ENCODE results near the gene PPFIA2.

The PPFIA2 gene

DNA sequence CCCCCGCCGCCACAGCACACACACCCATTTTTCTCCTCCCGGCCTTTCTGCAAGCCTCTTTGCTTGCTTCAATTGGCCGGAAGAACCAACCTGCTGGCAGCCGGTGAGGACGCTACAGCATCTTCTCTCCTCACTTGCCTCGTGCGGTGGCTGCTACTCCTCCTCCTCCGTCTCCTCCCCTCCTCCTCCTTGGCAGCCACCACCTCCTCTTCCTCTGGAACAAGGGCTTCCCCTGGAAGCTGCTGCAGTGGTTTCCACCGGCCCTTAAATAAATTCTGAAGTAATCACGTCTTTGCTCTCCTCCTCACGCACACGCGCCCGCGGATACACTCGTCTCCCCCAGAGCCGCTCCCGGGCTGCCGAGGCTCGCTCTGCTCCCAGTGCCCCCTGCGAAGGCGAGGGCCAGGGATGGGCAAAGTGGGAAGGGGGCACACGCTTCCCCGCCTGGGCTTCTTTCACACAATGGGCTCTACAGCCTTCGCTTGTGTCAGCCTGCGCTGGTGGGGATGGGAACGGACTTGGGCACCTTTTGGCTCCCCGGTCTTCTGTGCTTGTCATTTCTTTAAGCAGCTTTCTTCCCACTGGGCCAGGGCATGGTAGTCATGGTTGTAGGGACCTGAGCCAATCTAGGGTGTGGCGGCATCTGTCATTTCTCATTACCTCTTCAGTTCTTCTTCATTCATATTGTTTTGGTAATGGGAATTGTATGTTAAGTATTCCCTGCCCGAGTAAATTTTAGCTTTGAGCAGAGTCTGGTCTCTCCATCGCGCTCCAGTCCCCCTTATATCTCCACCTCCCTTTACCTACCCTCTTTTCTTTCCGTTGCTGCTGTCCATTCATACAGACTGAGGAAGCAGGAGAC, at the start of gene PPFIA2:
Gene PPFIA2 (minus strand): TSS at position 161 of the 862 bp plus-strand sequence.
- in situ Hi-C loops (cut with HindIII; ENCODE audit: low sequenced_read_pairs), result no loop called here

DNA sequence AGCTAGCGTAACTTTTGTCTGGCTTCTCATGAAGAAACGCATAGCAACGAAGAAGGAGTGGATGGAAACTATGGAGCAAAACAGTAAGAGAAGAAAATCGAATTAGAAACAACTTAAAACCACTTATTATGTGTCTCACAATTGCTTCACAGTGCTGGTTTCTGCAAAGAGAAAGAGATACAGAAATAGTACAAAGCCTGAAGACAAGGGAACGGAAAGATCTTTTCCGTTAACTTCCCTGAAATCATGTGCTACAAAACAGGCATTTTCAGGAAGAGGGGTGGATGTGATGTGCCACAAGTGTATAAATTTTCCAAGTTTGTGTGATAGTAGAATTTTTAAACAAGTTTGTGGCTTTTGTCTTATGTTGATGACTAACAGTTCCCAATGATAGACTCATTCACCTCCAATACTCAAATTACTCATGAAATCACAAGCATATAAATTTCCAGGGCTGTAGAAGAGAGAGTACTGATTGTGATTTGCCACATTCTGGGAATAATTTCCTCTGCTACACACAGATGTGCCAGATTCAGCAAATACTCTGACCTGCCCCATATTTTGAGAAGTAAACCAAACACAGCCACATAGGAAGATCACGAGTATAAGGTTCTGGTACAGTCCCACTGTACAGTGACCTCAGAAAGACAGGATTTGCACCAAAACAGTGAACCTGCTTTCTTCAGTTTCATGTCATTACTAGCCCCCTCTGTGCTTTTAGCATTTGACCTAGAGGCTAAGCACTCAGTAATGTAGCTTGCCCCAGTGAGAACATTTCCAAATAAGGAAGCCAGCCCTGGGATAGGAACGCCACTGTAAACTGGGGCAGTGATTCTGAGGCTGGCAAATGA, 41.4 kb upstream of the PPFIA2 start:
- in situ Hi-C loops (cut with HindIII; ENCODE audit: low sequenced_read_pairs), result no loop called here

DNA sequence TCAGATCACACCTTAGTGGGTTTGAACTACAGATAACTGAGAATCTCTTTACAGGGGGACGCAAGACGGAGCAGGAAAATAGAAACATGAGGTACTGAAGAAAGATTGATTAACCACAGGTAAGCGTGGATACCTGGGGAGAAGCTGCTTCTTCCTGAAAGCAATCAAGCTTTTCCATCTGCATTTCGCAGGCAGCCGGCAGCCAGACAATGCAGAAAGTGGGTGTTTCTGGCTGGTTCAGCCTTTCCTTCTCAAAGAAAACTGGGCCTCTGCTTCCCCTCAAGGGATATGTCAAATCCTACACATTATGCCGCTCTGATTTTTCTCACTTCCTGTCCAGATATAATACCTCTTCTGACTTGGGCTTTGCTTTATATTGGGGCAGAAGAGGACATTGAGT, 39.1 kb upstream of the PPFIA2 start:
- in situ Hi-C loops (cut with HindIII; ENCODE audit: low sequenced_read_pairs), result no loop called here

DNA sequence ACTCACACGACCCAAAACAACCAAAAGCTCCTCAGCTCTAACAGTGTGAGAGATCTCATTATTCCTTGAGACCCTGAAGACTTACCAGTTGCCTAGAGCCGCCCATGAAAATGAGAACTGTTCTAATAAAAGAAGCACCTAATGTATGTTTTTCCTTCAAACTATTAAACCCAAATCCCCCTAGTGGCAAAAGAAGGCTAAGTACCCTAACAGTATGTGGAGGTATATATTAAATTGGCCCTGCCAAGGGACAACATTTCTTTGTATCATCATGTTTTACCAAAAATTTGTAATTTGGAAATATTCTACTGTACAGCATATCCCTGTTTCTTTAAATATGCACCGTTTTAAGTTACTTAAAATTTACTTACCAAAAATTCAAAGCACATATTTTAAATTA, 38.0 kb upstream of the PPFIA2 start:
- in situ Hi-C loops (cut with HindIII; ENCODE audit: low sequenced_read_pairs), result no loop called here

DNA sequence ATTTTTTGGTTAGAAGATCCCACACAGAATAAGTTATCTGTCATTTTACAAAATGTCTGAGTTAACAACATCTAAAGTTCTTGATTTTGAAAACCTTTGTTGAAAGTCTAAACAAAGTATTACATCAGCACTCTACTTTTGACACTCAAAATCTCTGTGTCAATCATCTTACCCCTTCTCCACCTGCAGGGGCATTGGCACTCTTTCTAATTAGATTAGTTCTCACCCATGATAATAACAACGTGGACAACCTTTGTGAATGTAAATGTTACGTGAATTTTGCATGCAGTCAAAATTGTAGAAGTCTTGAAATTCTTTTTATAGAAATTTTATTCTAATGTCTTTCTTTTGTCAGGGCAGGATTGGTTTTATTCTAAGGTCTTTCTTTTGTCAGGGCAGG, 33.5 kb upstream of the PPFIA2 start:
- in situ Hi-C loops (cut with HindIII; ENCODE audit: low sequenced_read_pairs), result no loop called here

DNA sequence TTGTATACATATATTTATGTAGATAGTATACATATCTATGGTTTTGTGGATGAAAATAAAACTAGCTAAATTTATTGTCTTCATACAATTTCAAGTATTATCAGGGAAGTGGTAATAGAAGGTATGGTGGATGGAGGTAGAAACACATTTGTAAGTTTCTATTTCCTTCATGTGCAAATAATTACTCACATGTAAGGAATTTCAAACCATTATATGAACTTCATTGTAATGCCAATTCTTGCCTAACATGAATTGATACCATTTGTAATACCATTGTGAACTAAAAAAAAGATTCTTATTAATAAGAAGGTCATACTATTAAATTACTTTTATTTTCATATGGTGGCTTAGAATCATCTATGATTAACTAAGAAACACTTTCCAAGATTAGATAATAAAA, 20.1 kb upstream of the PPFIA2 start:
- in situ Hi-C loops (cut with HindIII; ENCODE audit: low sequenced_read_pairs), result no loop called here

DNA sequence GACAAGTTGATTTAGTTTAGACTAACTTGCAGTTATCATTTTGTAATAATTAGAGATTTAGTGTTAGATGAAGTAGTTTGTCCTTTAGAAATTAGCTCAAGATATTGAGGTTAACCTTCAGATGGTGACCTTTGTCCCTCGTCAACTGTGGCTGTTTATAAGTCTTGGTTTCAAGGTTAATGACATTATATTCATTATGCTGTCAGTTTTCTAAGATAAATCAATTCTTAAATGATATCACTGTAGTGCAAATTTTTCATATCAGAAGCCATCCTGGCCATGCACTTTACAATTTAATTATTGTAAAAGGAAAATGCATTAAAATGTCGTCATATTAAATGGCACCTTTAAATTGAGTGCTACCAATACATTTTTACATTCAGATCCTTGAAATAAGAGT, 19.6 kb upstream of the PPFIA2 start:
- in situ Hi-C loops (cut with HindIII; ENCODE audit: low sequenced_read_pairs), result no loop called here

DNA sequence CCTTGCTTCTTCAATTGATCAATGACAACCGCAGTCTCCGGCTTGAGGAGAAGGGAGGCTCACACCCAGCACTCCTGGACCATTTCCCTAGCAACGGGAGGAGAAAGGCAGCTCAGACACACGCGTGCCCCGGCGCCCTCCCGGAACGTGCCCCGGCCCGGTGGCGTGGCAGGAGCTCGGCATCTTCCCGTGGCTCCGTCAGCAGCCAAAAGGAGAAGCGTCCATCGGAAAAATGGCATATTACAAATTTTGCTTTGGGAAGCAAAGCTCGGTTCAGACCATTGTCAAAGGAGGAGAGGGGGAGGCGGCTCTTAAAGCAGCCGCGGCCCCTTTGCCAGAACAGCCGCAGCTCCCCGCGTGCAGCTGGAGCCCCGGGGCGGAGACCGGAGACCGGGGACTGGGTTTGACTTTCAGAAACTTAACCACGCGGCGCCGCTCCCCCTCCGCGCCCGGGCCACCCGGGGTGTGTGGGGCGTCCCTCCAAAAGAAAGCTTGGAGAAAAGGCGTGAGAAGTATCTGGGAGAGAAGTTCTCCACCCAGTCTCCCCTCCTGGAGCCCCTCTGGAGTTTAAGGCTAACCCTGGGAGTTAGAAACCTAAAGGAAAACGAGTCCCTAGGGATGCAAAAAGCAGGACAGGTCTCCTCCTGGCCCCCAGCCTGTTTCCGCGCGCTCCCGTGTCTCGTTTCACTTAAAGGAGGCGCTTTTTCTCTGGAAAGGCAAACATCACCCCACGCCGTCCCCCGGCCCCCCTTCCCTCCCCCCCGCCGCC, 545 bp downstream of the PPFIA2 start:
- in situ Hi-C loops (cut with HindIII; ENCODE audit: low sequenced_read_pairs), result no loop called here

DNA sequence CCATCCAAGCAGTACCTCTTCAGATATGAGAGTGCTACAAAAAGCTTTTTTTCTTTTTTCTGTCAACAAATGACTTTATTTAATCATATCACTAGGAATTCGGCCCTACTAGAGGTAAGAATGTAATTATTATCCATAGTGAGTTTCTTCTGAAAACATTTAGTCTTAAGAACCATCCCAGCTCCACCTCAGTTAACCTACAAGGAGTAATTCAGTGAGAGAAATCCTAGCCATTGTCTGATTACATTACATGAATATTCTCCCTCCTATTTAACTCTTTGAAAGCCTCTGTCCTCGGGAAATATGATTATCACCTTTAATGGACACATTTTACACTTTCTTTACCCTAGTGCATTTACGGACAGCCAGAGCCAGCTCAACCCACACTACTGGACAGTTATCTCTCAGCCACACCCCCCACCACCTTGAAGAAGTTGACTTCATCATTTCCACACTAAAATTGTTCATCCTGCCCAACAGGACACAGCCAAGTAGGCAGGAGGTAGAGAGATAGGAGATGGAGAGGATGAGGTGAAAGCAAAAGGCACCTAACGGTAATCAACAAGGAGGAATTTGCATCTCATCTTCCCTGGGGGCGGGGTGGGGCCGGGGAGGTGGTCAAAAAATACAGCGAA, 1.3 kb downstream of the PPFIA2 start:
- in situ Hi-C loops (cut with HindIII; ENCODE audit: low sequenced_read_pairs), result no loop called here

DNA sequence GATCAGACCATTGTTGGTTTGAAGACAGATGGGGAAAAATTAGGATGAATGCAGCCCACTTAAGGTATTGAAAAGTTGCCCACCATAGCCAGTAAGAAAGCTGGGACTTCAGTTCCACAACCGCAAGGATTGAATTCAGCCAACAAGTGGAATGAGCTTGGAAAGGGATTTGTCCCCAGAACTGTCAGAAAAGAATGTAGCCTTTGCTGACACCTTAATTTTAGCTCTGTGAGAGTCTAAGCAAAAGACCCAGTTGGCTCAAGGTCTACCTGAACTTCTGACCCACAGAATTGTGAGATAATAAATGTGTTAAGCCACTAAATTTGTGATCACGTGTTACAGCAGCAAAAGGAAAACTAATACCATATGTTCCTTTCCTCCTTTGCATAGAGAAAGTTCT, 29.4 kb downstream of the PPFIA2 start:
- in situ Hi-C loops (cut with HindIII; ENCODE audit: low sequenced_read_pairs), result no loop called here

DNA sequence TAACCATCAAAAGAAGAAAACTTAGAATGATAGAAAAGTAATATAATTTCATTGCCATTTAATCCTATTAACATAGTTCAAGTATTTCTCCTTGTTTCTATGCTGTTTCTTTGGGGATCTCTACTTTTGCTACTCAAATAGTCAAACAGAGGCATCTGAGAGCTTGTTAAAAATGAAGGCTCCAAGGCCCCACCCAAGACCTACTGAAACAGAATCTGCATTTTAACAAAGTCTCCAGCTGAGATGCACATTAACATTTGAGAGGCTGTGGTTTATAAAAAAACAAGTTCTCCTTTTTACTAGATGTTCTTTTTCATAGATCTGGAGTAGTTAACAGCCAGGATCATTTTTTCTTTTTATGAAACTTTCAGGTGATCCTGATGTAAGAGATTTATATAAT, 31.8 kb downstream of the PPFIA2 start:
- in situ Hi-C loops (cut with HindIII; ENCODE audit: low sequenced_read_pairs), result no loop called here

DNA sequence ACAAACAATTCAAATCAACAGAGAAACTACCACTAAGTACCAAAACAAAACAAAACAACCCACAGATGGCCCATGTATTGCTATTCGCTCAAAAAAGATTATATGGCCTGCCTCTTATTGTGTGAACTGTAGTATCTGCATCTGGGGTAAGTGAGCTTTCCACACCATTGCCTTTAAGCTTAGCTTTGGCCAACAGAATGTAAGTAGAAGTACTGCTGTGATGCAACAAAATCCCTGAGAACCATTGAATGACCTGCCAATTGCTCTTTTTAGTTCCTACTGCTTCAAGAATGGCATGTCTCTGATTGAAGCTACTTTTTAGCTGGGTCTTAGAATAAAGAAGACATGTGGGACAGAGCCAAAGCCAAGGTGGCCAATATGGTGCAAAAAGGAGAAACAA, 32.5 kb downstream of the PPFIA2 start:
- in situ Hi-C loops (cut with HindIII; ENCODE audit: low sequenced_read_pairs), result no loop called here

DNA sequence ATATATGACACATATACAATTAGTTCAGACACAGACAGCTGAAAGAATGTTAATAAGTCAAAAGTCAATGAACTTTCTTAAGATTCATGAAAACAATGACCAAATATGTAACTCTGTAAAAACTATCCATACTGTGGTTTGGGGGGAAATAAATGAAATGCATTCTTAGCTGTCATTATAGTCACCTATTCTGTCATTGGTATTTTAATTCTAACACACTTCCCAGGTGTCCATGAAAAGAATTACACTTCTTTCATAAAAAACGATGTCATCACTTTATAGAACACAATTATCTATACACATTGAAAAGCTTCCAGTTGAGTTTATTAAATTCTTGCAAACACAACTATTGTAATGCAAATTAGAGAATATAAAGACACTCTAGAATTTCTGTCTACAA, 35.8 kb downstream of the PPFIA2 start:
- in situ Hi-C loops (cut with HindIII; ENCODE audit: low sequenced_read_pairs), result no loop called here

DNA sequence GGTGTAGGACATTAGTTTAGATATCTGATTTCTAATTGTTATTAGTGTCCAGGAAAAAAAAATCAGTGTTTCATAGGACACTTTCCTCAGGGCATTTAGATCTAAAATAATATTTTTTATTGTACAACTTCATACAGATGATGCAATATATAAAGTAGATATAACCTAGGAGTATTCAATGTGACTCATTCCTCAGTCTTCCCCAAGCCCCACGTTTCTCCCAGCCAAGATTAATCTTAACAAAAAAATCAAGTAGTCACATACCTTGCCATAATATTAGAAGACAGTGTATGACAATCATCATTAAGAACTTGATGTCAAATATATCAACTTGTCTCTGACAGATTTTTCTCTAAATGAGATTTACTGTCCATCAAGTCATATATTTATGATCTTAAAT, 37.1 kb downstream of the PPFIA2 start:
- in situ Hi-C loops (cut with HindIII; ENCODE audit: low sequenced_read_pairs), result no loop called here

DNA sequence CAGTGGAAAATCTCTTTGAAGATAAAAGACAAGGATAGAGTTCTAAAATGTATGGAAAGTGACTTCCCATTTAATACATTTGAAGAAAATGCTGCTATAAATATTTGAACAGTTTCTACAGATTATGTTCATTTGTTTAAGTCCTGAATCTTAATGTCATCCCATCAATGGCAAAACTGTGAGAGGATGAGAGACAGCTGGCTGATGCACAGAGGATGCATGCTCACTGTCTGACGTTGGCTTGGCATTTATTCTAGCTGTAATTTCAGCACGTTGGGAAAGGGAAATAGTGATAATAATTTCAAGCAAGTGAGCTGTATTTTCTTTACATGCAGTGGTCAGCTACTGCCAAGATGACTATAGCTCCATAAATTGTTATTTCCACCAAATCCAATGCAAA, 40.5 kb downstream of the PPFIA2 start:
- in situ Hi-C loops (cut with HindIII; ENCODE audit: low sequenced_read_pairs), result no loop called here

DNA sequence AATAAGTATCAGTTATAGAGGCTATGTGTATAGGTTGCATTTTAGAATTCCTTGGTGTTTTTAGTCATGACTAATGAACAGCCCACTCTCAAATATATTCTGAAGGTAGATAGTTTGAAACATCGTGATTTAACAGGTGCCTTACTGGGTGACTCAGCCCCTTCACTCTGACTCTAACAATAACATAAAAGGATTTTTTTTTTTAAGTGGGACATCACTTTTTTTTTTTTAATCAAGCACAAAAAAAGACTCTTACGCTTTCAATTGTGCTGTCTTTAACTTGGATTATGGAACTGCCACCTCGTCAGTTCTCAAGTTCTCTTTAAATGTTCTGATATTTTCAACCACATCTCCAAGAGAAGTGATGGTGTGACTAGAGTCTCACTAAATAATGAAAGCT, 46.6 kb downstream of the PPFIA2 start:
- in situ Hi-C loops (cut with HindIII; ENCODE audit: low sequenced_read_pairs), result no loop called here

DNA sequence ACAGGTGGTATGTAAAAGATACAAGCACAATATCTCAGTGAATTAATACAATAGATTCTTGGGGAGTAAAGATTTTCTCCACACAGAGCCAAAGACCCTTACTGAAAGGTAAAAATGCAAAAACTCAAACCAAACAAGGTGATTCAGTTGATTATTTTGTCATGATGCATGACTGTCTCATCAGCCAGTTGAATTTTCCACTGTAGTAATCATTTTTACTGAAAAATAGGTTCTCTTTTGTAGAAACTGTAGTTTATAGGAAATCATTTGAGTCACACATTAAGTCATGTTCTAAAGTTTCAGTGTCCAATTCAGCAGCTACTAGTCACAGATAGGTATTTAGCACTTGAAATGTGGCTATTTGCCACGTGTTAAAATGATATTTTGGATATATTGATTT, 53.6 kb downstream of the PPFIA2 start:
- in situ Hi-C loops (cut with HindIII; ENCODE audit: low sequenced_read_pairs), result no loop called here

DNA sequence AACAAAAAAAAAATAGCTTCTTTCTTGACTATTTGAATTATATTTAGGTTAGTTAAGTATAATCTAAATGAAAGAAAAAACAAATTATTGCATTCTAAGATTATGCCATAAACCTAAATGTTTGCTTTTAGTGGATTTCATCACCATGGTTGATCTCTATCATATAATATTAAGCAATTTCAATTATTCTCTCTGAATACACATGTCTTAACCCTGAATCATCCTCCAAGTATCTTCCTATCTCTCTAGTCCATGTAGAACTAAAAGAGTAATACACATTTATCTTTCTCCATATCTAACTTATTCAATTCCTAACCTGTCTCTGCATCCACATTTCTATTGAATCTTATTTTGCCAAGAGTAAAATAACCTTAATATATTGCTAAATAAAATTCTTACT, 59.6 kb downstream of the PPFIA2 start:
- in situ Hi-C loops (cut with HindIII; ENCODE audit: low sequenced_read_pairs), result no loop called here

DNA sequence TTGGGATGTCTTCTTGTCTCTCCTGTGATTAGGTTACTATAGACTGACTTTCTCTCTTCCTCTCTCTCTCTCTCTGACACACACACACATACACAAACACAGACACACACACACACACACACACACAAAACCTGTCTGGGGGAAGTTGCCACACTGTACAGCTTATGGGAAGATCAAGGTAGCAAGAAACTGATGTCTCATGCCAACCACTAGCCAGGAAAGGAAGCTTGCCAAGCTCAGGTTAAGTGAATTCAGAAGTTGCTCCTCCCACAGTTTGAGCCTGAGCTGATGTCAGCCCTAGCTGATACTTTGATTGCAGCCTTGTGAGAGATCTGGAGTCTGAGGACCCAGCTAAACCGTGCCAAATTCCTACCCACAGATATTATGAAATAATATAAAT, 67.1 kb downstream of the PPFIA2 start:
- in situ Hi-C loops (cut with HindIII; ENCODE audit: low sequenced_read_pairs), result no loop called here

DNA sequence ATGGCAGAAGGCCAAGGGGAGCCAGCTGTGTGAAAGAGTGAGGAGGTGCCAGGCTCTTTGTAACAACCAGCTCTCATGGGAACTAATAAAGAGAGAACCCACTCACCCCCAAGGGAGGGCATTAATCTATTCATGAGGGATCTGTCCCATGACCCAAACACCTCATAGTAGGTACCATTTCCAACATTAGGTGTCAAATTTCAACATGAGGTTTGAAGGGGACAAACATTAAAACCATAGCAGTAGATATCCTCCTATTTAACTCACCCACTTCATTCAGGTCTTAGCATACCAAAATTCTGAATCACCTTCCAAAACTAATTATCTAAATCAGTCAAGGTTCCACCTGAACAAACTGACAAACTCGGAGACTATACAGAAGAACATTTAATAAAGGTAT, 75.3 kb downstream of the PPFIA2 start:
- in situ Hi-C loops (cut with HindIII; ENCODE audit: low sequenced_read_pairs), result no loop called here

DNA sequence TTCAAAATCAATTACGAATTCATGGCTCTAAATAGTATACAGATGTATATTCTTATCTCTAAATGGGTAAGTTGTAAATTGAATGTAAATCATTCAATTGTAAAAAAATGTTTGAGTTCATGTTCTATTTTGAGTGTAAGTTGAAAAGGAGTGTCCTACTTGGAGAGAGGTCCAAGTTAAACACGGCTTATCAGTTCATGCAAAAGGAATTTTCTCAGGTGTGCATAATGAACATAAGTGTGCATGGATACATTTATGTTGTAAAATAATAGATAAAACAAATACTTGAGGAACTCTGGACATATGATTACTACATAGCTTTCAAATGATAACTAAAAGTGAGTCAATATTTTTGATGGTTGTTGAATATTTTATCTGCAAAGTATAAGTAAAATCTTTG, 79.5 kb downstream of the PPFIA2 start:
- in situ Hi-C loops (cut with HindIII; ENCODE audit: low sequenced_read_pairs), result no loop called here

Measured in DLD1 (cell line).